Effector memory CD4-positive, alpha-beta T cell (primary cell): ENCODE data around the gene CHST3.

ENCODE experiments used
- DNase-seq, 3 donors: peaks; one replicate each; pipeline ENCODE4 v3.0.0-alpha.2; 2020
- H3K27ac ChIP-seq: 2 replicates; pipeline ENCODE4 v1.7.0; 2013; ENCODE audit warnings: mild to moderate bottlenecking, low read length, moderate library complexity; ENCODE audit not compliant: insufficient read depth, poor library complexity, severe bottlenecking
- H3K27me3 ChIP-seq: replicated peaks from 2 replicates; pipeline ENCODE4 v1.7.0; 2013; ENCODE audit warnings: mild to moderate bottlenecking, low read length; ENCODE audit not compliant: insufficient read depth, control insufficient read depth, poor library complexity, severe bottlenecking
- H3K36me3 ChIP-seq: 2 replicates; pipeline ENCODE4 v1.7.0; 2013; ENCODE audit warnings: mild to moderate bottlenecking, low read length, moderate library complexity; ENCODE audit not compliant: control insufficient read depth, insufficient read depth
- H3K4me1 ChIP-seq: 2 replicates; pipeline ENCODE4 v1.7.0; 2013; ENCODE audit warnings: low read length, mild to moderate bottlenecking; ENCODE audit not compliant: control insufficient read depth, insufficient read depth, poor library complexity, severe bottlenecking
- H3K4me3 ChIP-seq: 2 replicates; pipeline ENCODE4 v1.7.0; 2013; ENCODE audit warnings: low read length, low read depth, mild to moderate bottlenecking; ENCODE audit not compliant: insufficient read depth, poor library complexity, severe bottlenecking
- H3K9me3 ChIP-seq: 2 replicates; pipeline ENCODE4 v1.7.0; 2013; ENCODE audit warnings: mild to moderate bottlenecking, low read length, moderate library complexity; ENCODE audit not compliant: control insufficient read depth

The CHST3 gene

DNA sequence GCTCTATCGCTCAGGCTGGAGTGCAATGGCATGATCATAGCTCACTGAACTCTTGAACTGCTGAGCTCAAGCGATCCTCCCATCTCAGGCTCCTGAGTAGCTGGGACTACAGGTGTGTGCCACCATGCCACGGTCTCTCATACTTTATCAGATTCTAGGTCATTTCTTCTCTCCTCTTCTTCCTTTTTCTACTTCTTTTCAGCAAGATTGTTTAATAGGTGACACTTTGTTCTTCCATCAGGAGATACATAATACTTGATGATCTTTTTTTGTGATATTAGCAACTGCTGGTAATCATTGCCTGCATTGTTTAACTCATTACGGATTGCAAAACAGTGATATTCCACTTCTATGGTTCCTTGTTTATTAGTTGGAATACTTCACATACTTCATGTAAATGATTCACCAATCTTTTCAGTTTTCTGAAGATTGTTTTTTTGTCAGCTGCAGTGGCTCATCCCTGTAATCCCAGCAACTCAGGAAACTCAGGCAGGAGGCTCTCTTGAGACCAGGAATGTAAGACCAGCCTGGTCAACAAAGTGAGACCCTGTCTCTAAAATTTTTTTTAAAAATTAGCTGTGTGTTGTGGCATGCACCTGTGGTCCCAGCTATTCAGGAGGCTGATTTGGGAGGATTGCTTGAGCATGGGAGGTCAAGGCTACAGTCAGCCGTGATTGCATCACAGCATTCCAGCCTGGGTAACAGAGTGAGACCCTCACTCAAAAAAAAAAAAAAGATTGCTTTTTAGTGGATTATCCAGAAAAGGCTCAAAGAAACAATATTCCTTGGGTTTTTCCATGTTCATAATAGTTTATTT is 36.2 kb upstream of the CHST3 start:
- Histone ChIP-seq H3K27me3 (no peaks in the 10 kb centered on the region), H3K4me1 (no peaks in the 10 kb centered on the region), H3K36me3 (no peaks in the 10 kb centered on the region), H3K4me3 (no peak overlapping the region), H3K27ac (no peak overlapping the region), H3K9me3 (no peaks in the 10 kb centered on the region)
- DNase-seq: no peak

DNA sequence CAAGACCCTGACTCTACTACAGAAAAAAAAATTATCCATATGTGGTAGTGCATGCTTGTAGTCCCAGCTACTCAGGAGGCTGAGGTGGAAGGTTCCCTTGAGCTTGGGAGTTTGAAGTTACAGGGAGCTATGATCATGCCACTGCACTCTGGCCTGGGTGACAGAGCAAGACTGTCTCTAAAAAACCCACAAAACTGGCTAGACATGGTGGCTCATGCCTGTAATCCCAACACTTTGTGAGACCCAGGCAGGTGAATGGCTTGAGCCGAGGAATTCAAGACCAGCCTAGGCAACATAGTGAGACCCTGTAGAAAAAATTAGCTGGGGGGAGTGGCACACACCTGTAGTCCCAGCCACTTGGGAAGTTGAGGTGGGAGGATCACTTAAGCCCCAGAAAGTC is 32.9 kb upstream of the CHST3 start:
- no peaks in the 10 kb centered on the region for H3K27me3 ChIP-seq
- H3K9me3 ChIP-seq: no peaks in the 10 kb centered on the region
- H3K4me3 ChIP-seq: no peak overlapping the region
- DNase-seq: no peak
- no peaks in the 10 kb centered on the region for H3K36me3 ChIP-seq
- no peak overlapping the region for H3K27ac ChIP-seq
- peaks cover 4% of the 10 kb centered on the region for H3K4me1 ChIP-seq

DNA sequence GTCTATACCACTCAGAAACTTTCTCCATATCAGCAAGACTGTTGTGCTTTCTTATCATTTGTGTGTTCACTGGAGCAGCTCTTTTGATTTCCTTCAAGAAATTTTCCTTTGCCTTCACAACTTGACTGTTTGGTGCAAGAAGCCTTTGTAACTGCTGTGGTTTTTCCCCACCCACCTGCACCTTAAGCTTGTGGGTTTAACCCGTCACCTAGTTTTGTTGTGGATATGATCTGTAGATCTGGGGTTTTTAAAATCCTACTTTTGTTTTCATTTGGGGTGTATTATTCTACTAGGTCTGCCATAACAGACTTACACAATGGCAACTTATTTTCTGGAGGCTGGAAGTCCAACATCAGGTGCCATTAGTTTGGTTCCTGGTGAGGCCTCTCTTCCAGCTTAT is 30.5 kb upstream of the CHST3 start:
- peaks cover 4% of the 10 kb centered on the region for H3K4me1 ChIP-seq
- H3K27me3 ChIP-seq: no peaks in the 10 kb centered on the region
- H3K27ac ChIP-seq: peak overlapping the region; percentile 18
- no peaks in the 10 kb centered on the region for H3K36me3 ChIP-seq
- DNase-seq: no peak
- no peaks in the 10 kb centered on the region for H3K9me3 ChIP-seq
- no peak overlapping the region for H3K4me3 ChIP-seq

DNA sequence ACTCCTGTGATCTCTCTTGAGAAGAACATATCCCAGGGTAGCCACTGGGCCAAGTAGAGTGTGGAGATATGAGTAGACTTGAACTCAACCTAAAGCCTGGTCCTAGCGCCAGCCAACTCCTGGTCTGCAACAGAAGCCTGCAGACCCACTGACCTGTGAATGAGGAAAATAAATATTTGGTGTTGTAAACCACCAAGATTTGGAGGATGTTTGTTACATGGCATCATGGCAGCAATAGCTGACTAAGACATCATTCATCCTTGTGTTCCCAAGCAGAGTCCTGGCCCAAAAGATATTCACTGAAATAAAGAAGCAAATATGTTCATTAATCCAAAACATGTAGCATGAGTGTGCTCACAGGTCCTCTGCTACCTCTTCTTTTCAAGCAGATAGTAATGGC is 26.0 kb upstream of the CHST3 start:
- Histone ChIP-seq H3K36me3 (no peaks in the 10 kb centered on the region), H3K4me3 (no peak overlapping the region), H3K27ac (no peak overlapping the region), H3K9me3 (no peaks in the 10 kb centered on the region), H3K27me3 (no peaks in the 10 kb centered on the region), H3K4me1 (peaks cover 4% of the 10 kb centered on the region)
- DNase-seq: no peak

DNA sequence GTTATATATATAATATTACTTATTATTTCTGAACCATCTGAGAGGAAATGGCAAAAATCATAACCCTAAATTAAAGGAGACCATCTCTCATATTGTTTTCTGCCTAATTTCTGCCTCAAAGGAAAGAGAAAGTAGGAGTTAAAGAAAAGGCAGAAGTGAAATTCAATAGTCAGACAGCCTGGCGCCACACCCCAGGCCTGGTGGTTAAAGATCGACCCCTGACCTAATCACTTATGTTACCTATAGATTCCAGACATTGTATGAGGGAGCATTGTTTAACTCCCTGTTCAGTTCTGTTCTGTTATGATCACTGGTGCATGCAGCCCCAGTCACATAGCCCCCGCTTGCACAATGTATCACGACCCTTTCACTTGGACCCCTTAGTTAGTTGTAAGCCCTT is 24.9 kb upstream of the CHST3 start:
- Histone ChIP-seq H3K4me1 (no peaks in the 10 kb centered on the region), H3K4me3 (no peak overlapping the region), H3K27ac (no peak overlapping the region), H3K27me3 (no peaks in the 10 kb centered on the region), H3K36me3 (no peaks in the 10 kb centered on the region), H3K9me3 (peaks cover 3% of the 10 kb centered on the region)
- no peak for DNase-seq

DNA sequence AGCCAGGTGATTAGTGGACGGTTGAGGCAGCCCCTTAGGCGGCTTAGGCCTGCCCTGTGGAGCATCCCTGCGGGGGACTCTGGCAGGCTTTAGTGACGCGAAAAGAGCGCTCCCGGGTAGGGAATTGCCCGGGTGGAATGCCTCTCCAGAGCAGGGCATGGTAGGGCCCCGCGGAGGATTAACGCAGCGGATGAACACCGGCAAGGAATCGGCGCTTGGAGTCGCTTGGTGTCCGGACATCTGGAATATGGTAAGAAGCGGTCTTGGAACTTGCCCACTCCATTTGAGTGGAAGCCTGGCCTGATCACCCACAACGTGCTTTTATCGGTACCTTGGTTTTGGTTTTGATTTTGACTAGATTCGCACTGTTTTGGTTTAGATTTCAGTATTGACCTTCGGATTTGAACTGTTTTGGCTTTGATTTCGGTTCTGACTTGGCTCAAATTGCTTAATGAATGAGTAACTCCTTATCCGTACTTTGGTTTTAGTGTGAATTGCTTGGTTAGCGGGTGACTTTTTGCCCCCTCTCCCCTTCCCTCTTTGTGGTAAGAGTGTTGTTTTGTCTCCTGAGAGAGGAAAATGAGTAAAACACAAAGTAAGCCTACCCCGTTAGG is 24.2 kb upstream of the CHST3 start:
- Histone ChIP-seq H3K4me1 (no peaks in the 10 kb centered on the region), H3K27ac (no peak overlapping the region), H3K9me3 (peaks cover 3% of the 10 kb centered on the region), H3K27me3 (no peaks in the 10 kb centered on the region), H3K4me3 (no peak overlapping the region), H3K36me3 (no peaks in the 10 kb centered on the region)
- no peak for DNase-seq

DNA sequence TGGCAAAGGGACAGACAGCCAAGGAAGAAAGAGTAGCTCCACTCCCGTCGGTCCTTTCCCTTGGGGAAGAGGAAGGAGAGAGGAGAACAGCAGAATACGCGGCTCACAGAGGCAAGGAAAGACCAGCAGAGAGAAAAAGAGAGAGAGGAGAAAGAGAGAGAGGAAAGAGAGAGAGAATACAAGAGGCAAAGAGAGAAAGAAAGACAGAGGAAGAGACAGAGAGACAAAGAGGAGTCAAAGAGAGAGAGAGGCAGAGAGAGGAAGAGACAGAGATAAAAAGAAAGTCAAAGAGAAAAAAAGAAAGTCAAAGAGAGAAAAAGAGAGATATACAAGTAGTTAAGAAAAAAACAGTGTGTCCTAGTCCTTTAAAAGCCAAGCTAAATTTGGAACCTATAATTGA is 23.4 kb upstream of the CHST3 start:
- no peaks in the 10 kb centered on the region for H3K4me1 ChIP-seq
- H3K36me3 ChIP-seq: no peaks in the 10 kb centered on the region
- H3K4me3 ChIP-seq: no peak overlapping the region
- H3K27ac ChIP-seq: no peak overlapping the region
- no peaks in the 10 kb centered on the region for H3K27me3 ChIP-seq
- no peak for DNase-seq
- H3K9me3 ChIP-seq: peaks cover 8% of the 10 kb centered on the region

DNA sequence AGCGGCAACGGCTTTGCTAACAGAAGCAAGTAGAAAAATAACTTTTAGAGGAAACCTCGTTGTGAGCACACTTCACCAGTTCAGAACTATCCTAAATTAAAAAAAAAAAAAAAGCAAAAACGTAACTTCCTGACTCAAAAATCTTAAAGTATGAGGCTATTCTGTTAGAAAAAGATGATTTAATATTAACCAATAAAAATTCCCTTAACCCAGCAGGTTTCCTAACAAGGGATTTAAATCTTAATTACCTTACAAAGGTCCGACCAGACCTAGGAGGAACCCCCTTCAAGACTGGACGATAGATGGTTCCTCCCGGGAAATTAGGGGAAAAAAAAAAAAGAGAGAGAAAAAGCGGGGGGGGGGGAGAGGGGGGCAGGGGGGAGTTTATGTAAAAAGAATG is 22.9 kb upstream of the CHST3 start:
- Histone ChIP-seq H3K27me3 (no peaks in the 10 kb centered on the region), H3K4me1 (no peaks in the 10 kb centered on the region), H3K36me3 (no peaks in the 10 kb centered on the region), H3K27ac (no peak overlapping the region), H3K9me3 (peaks cover 13% of the 10 kb centered on the region), H3K4me3 (no peak overlapping the region)
- no peak for DNase-seq

DNA sequence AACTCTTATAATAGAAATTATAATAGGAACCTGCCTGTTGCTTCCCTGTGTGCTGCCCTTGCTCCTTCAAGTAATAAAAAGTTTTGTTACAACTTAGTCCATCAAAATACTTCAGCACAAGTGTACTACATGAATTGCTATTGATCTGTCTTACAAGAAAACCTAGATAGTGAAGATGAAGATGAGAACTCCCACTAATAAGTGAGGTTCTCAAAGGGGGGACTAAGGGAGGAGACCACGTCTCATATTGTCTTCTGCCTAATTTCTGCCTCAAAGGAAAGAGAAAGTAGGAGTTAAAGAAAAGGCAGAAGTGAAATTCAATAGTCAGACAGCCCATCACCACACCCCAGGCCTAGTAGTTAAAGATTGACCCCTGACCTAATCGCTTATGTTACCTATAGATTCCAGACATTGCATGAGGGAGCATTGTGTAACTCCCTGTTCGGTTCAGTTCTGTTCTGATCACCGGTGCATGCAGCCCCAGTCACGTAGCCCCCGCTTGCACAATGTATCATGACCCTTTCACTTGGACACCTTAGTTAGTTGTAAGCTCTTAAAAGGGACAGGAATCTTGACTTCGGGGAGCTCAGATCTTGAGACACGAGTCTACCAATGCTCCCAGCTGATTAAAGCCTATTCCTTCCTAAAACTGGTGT is 18.2 kb upstream of the CHST3 start:
- no peak overlapping the region for H3K4me3 ChIP-seq
- H3K27me3 ChIP-seq: no peaks in the 10 kb centered on the region
- H3K4me1 ChIP-seq: no peaks in the 10 kb centered on the region
- H3K9me3 ChIP-seq: peaks cover 35% of the 10 kb centered on the region
- H3K36me3 ChIP-seq: no peaks in the 10 kb centered on the region
- no peak overlapping the region for H3K27ac ChIP-seq
- DNase-seq: no peak

DNA sequence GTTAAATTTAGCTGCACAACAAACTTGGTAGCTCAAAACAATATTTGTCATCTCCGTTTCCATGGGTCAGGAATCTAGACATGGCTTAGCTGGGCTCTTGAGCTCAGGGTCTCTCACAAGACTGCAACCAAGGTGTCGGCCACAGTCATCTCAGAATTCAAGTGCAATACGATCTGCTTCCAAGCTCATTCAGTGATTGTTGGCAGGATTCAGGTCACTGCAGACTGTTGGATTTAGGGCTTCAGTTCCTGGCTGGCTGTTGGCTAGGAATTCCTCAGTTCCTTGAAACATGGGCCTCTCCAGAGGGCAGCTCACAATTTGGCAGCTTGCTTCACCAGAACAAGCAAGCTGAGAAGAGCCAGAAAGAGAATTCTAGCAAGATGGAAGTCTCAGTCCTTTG is 17.5 kb upstream of the CHST3 start:
- no peak overlapping the region for H3K4me3 ChIP-seq
- no peak overlapping the region for H3K27ac ChIP-seq
- peaks cover 35% of the 10 kb centered on the region for H3K9me3 ChIP-seq
- no peaks in the 10 kb centered on the region for H3K27me3 ChIP-seq
- no peaks in the 10 kb centered on the region for H3K4me1 ChIP-seq
- H3K36me3 ChIP-seq: no peaks in the 10 kb centered on the region
- DNase-seq: no peak
